ENCODE data around the gene RALY.

Gene RALY

GRCh38 chr20:34072076-34072475 is 78.4 kb downstream of the RALY start:
- Histone ChIP-seq H3K4me3 (ENCODE audit: insufficient read depth, low read depth, low read length) (no peak overlapping the region), H3K4me1 (ENCODE audit: control insufficient read depth, insufficient read depth, low read length) (no peaks in the 10 kb centered on the region), H3K27ac (ENCODE audit: insufficient read depth, low read depth, low read length, poor library complexity, severe bottlenecking) (no peak overlapping the region), H3K9me3 (ENCODE audit: control insufficient read depth, low read length) (no peaks in the 10 kb centered on the region), H3K36me3 (ENCODE audit: control insufficient read depth, insufficient read depth, low read length) (peaks cover 5% of the 10 kb centered on the region), H3K27me3 (ENCODE audit: control insufficient read depth, insufficient read depth, low read length, poor library complexity, severe bottlenecking) (no peaks in the 10 kb centered on the region)
- 92 to 96% methylated on average over 7 of the region's 8 CpGs for whole genome bisulfite sequencing, 2 experiments

GRCh38 chr20:34072778-34073177 is 79.1 kb downstream of the RALY start:
- H3K9me3 ChIP-seq (ENCODE audit: control insufficient read depth, low read length) = no peaks in the 10 kb centered on the region
- H3K27ac ChIP-seq (ENCODE audit: insufficient read depth, low read depth, low read length, poor library complexity, severe bottlenecking) = no peak overlapping the region
- no peak overlapping the region for H3K4me3 ChIP-seq (ENCODE audit: insufficient read depth, low read depth, low read length)
- 96% methylated on average over 1 of the region's 1 CpG for WGBS, 2 experiments
- H3K4me1 ChIP-seq (ENCODE audit: control insufficient read depth, insufficient read depth, low read length) = no peaks in the 10 kb centered on the region
- peaks cover 5% of the 10 kb centered on the region for H3K36me3 ChIP-seq (ENCODE audit: control insufficient read depth, insufficient read depth, low read length)
- no peaks in the 10 kb centered on the region for H3K27me3 ChIP-seq (ENCODE audit: control insufficient read depth, insufficient read depth, low read length, poor library complexity, severe bottlenecking)

- Histone ChIP-seq H3K36me3 (ENCODE audit: control insufficient read depth, insufficient read depth, low read length) (peaks cover 12% of the 10 kb centered on the region), H3K4me1 (ENCODE audit: control insufficient read depth, insufficient read depth, low read length) (no peaks in the 10 kb centered on the region), H3K27ac (ENCODE audit: insufficient read depth, low read depth, low read length, poor library complexity, severe bottlenecking) (no peak overlapping the region), H3K9me3 (ENCODE audit: control insufficient read depth, low read length) (no peaks in the 10 kb centered on the region), H3K4me3 (ENCODE audit: insufficient read depth, low read depth, low read length) (no peak overlapping the region), H3K27me3 (ENCODE audit: control insufficient read depth, insufficient read depth, low read length, poor library complexity, severe bottlenecking) (no peaks in the 10 kb centered on the region)
- WGBS, 2 experiments = 89 to 91% methylated on average over 7 of the region's 7 CpGs
These were observed 80.5 kb downstream of the RALY start for GRCh38 chr20:34074101-34074760.

GRCh38 chr20:34075647-34076046 is 81.9 kb downstream of the RALY start:
- Histone ChIP-seq H3K4me1 (ENCODE audit: control insufficient read depth, insufficient read depth, low read length) (no peaks in the 10 kb centered on the region), H3K27ac (ENCODE audit: insufficient read depth, low read depth, low read length, poor library complexity, severe bottlenecking) (no peak overlapping the region), H3K36me3 (ENCODE audit: control insufficient read depth, insufficient read depth, low read length) (peaks cover 12% of the 10 kb centered on the region), H3K9me3 (ENCODE audit: control insufficient read depth, low read length) (no peaks in the 10 kb centered on the region), H3K4me3 (ENCODE audit: insufficient read depth, low read depth, low read length) (no peak overlapping the region), H3K27me3 (ENCODE audit: control insufficient read depth, insufficient read depth, low read length, poor library complexity, severe bottlenecking) (no peaks in the 10 kb centered on the region)
- WGBS, 2 experiments = 93 to 95% methylated on average over 16 of the region's 16 CpGs

- 95% methylated on average over 20 of the region's 20 CpGs for WGBS, 2 experiments
- H3K4me3 ChIP-seq (ENCODE audit: insufficient read depth, low read depth, low read length) = no peak overlapping the region
- H3K36me3 ChIP-seq (ENCODE audit: control insufficient read depth, insufficient read depth, low read length) = peaks cover 15% of the 10 kb centered on the region
These were observed 83.2 kb downstream of the RALY start for GRCh38 chr20:34076952-34077351.

GRCh38 chr20:34078540-34078939 is 84.8 kb downstream of the RALY start:
- WGBS, 2 experiments = 94 to 96% methylated on average over 5 of the region's 5 CpGs
- Histone ChIP-seq H3K36me3 (ENCODE audit: control insufficient read depth, insufficient read depth, low read length) (peaks cover 12% of the 10 kb centered on the region), H3K4me1 (ENCODE audit: control insufficient read depth, insufficient read depth, low read length) (no peaks in the 10 kb centered on the region)

More at GRCh38 chr20:34076952-34077351, 83.2 kb downstream of the RALY start:
- Histone ChIP-seq H3K9me3 (ENCODE audit: control insufficient read depth, low read length) (no peaks in the 10 kb centered on the region), H3K27ac (ENCODE audit: insufficient read depth, low read depth, low read length, poor library complexity, severe bottlenecking) (no peak overlapping the region), H3K27me3 (ENCODE audit: control insufficient read depth, insufficient read depth, low read length, poor library complexity, severe bottlenecking) (no peaks in the 10 kb centered on the region), H3K4me1 (ENCODE audit: control insufficient read depth, insufficient read depth, low read length) (no peaks in the 10 kb centered on the region)

GRCh38 chr20:34079818-34080217 is 86.1 kb downstream of the RALY start:
- Histone ChIP-seq H3K27ac (ENCODE audit: insufficient read depth, low read depth, low read length, poor library complexity, severe bottlenecking) (no peak overlapping the region), H3K36me3 (ENCODE audit: control insufficient read depth, insufficient read depth, low read length) (peaks cover 12% of the 10 kb centered on the region), H3K9me3 (ENCODE audit: control insufficient read depth, low read length) (no peaks in the 10 kb centered on the region), H3K27me3 (ENCODE audit: control insufficient read depth, insufficient read depth, low read length, poor library complexity, severe bottlenecking) (no peaks in the 10 kb centered on the region), H3K4me1 (ENCODE audit: control insufficient read depth, insufficient read depth, low read length) (no peaks in the 10 kb centered on the region), H3K4me3 (ENCODE audit: insufficient read depth, low read depth, low read length) (no peak overlapping the region)
- WGBS, 2 experiments = 94 to 95% methylated on average over 6 of the region's 6 CpGs

More at GRCh38 chr20:34078540-34078939, 84.8 kb downstream of the RALY start:
- H3K4me3 ChIP-seq (ENCODE audit: insufficient read depth, low read depth, low read length) = no peak overlapping the region
- H3K27me3 ChIP-seq (ENCODE audit: control insufficient read depth, insufficient read depth, low read length, poor library complexity, severe bottlenecking) = no peaks in the 10 kb centered on the region
- no peaks in the 10 kb centered on the region for H3K9me3 ChIP-seq (ENCODE audit: control insufficient read depth, low read length)
- H3K27ac ChIP-seq (ENCODE audit: insufficient read depth, low read depth, low read length, poor library complexity, severe bottlenecking) = no peak overlapping the region

GRCh38 chr20:34082232-34082887 is 88.6 kb downstream of the RALY start:
- Histone ChIP-seq H3K4me3 (ENCODE audit: insufficient read depth, low read depth, low read length) (no peak overlapping the region), H3K27me3 (ENCODE audit: control insufficient read depth, insufficient read depth, low read length, poor library complexity, severe bottlenecking) (no peaks in the 10 kb centered on the region), H3K36me3 (ENCODE audit: control insufficient read depth, insufficient read depth, low read length) (peaks cover 16% of the 10 kb centered on the region), H3K27ac (ENCODE audit: insufficient read depth, low read depth, low read length, poor library complexity, severe bottlenecking) (no peak overlapping the region), H3K9me3 (ENCODE audit: control insufficient read depth, low read length) (no peaks in the 10 kb centered on the region), H3K4me1 (ENCODE audit: control insufficient read depth, insufficient read depth, low read length) (no peaks in the 10 kb centered on the region)
- 96 to 98% methylated on average over 8 of the region's 8 CpGs for WGBS, 2 experiments

GRCh38 chr20:34083137-34083536 is 89.4 kb downstream of the RALY start:
- H3K36me3 ChIP-seq (ENCODE audit: control insufficient read depth, insufficient read depth, low read length) = peaks cover 21% of the 10 kb centered on the region
- H3K27me3 ChIP-seq (ENCODE audit: control insufficient read depth, insufficient read depth, low read length, poor library complexity, severe bottlenecking) = no peaks in the 10 kb centered on the region
- H3K9me3 ChIP-seq (ENCODE audit: control insufficient read depth, low read length) = no peaks in the 10 kb centered on the region
- no peaks in the 10 kb centered on the region for H3K4me1 ChIP-seq (ENCODE audit: control insufficient read depth, insufficient read depth, low read length)
- H3K4me3 ChIP-seq (ENCODE audit: insufficient read depth, low read depth, low read length) = no peak overlapping the region
- no peak overlapping the region for H3K27ac ChIP-seq (ENCODE audit: insufficient read depth, low read depth, low read length, poor library complexity, severe bottlenecking)
- WGBS, 2 experiments = 91% methylated on average over 7 of the region's 7 CpGs

GRCh38 chr20:34083781-34084180 is 90.1 kb downstream of the RALY start:
- Histone ChIP-seq H3K27ac (ENCODE audit: insufficient read depth, low read depth, low read length, poor library complexity, severe bottlenecking) (no peak overlapping the region), H3K36me3 (ENCODE audit: control insufficient read depth, insufficient read depth, low read length) (peaks cover 19% of the 10 kb centered on the region), H3K4me3 (ENCODE audit: insufficient read depth, low read depth, low read length) (no peak overlapping the region), H3K9me3 (ENCODE audit: control insufficient read depth, low read length) (no peaks in the 10 kb centered on the region), H3K27me3 (ENCODE audit: control insufficient read depth, insufficient read depth, low read length, poor library complexity, severe bottlenecking) (no peaks in the 10 kb centered on the region), H3K4me1 (ENCODE audit: control insufficient read depth, insufficient read depth, low read length) (no peaks in the 10 kb centered on the region)
- 96% methylated on average over 2 of the region's 2 CpGs for WGBS, 2 experiments

Data from ectodermal cell (in vitro differentiated cells).